ENCODE results near the gene ODC1. TPM values are rescaled to one million over a fixed set of nuclear protein-coding genes. Genes with fewer than 3 reads are reported as not detected.

ODC1 gene
- total RNA-seq, 1 experiment from 2014 or later, result 78.4 TPM

DNA sequence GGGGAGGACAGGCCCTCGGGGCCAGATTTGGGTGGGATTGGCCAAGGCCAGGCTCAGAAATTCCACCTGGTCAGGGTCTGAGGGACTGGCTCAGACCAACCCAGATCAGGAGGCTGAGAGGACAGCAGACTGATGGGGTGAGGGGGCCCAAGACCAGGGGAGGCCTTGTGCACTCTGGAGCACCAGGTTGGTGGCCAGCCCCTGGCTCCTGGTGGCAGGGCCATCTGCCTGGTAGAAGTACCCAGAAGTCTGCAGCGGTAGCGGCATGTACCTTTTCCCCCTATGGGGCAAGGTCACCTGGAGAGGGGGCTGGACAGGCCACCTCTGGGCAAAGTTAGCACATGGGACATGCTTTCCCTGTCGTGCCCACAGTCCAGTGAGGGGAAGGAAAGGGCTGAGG lies 21.2 kb upstream of the ODC1 start:
- H3K36me3 Mint-ChIP-seq (ENCODE audit: insufficient read depth, unreplicated experiment), result no peaks in the 10 kb centered on the region
- peaks cover 25% of the 10 kb centered on the region for H3K27me3 Mint-ChIP-seq (ENCODE audit: unreplicated experiment)
- no TSS peak for BruUV-seq (replicated peaks)
- intact Hi-C loops (cut with micrococcal nuclease; ENCODE audit: unreplicated experiment), result no loop called here
- TF ChIP-seq, protein P1, sequence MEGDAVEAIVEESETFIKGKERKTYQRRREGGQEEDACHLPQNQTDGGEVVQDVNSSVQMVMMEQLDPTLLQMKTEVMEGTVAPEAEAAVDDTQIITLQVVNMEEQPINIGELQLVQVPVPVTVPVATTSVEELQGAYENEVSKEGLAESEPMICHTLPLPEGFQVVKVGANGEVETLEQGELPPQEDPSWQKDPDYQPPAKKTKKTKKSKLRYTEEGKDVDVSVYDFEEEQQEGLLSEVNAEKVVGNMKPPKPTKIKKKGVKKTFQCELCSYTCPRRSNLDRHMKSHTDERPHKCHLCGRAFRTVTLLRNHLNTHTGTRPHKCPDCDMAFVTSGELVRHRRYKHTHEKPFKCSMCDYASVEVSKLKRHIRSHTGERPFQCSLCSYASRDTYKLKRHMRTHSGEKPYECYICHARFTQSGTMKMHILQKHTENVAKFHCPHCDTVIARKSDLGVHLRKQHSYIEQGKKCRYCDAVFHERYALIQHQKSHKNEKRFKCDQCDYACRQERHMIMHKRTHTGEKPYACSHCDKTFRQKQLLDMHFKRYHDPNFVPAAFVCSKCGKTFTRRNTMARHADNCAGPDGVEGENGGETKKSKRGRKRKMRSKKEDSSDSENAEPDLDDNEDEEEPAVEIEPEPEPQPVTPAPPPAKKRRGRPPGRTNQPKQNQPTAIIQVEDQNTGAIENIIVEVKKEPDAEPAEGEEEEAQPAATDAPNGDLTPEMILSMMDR (IDR thresholded peaks at IDR 0.05; ENCODE audit: unreplicated experiment), result no peak
- CTCF ChIA-PET, result no interaction called here
- no peak overlapping the region for H3K4me3 Mint-ChIP-seq (ENCODE audit: low read depth, unreplicated experiment)
- H3K4me1 Mint-ChIP-seq (ENCODE audit: low read depth, unreplicated experiment), result no peaks in the 10 kb centered on the region
- H3K27ac Mint-ChIP-seq (ENCODE audit: unreplicated experiment), result no peak overlapping the region
- no peak for DNase-seq
- no peaks in the 10 kb centered on the region for H3K9me3 Mint-ChIP-seq (ENCODE audit: low read depth, unreplicated experiment)

GRCh38 chr2:10467401-10467800 lies 19.3 kb upstream of the ODC1 start:
- no peak for DNase-seq
- Mint-ChIP-seq H3K27ac (ENCODE audit: unreplicated experiment) (no peak overlapping the region), H3K4me1 (ENCODE audit: low read depth, unreplicated experiment) (no peaks in the 10 kb centered on the region), H3K27me3 (ENCODE audit: unreplicated experiment) (peaks cover 22% of the 10 kb centered on the region), H3K4me3 (ENCODE audit: low read depth, unreplicated experiment) (no peak overlapping the region), H3K9me3 (ENCODE audit: low read depth, unreplicated experiment) (no peaks in the 10 kb centered on the region), H3K36me3 (ENCODE audit: insufficient read depth, unreplicated experiment) (peaks cover 4% of the 10 kb centered on the region)
- CTCF ChIA-PET, result no interaction called here
- TF ChIP-seq, protein P1 (IDR thresholded peaks at IDR 0.05; ENCODE audit: unreplicated experiment), result no peak
- intact Hi-C loops (cut with micrococcal nuclease; ENCODE audit: unreplicated experiment), result no loop called here
- no TSS peak for BruUV-seq (replicated peaks)

GRCh38 chr2:10466801-10467200 lies 18.7 kb upstream of the ODC1 start:
- Mint-ChIP-seq H3K4me1 (ENCODE audit: low read depth, unreplicated experiment) (no peaks in the 10 kb centered on the region), H3K27me3 (ENCODE audit: unreplicated experiment) (peaks cover 22% of the 10 kb centered on the region), H3K4me3 (ENCODE audit: low read depth, unreplicated experiment) (no peak overlapping the region), H3K36me3 (ENCODE audit: insufficient read depth, unreplicated experiment) (peaks cover 5% of the 10 kb centered on the region), H3K27ac (ENCODE audit: unreplicated experiment) (no peak overlapping the region), H3K9me3 (ENCODE audit: low read depth, unreplicated experiment) (no peaks in the 10 kb centered on the region)
- BruUV-seq (replicated peaks), result no TSS peak
- intact Hi-C loops (cut with micrococcal nuclease; ENCODE audit: unreplicated experiment), result no loop called here
- CTCF ChIA-PET, result no interaction called here
- TF ChIP-seq, protein P1 (IDR thresholded peaks at IDR 0.05; ENCODE audit: unreplicated experiment), result no peak
- no peak for DNase-seq

DNA sequence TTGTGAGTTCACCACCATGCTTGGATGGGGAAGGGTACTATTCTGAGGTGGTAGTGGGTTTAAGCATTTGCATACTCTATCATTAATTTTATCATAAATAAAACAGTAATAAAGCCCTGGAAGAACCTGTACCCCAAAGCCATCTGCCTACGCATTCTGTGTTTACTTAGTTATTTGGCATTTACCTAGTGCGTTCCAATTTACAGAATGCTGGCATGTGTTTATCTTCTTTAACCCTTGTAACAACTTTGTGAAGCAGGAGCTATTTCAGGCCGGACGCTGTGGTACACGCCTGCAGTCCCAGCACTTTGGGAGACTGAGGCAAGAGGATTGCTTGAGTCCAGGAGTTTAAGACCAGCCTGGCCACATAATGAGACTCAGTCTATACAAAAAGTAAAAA lies 17.8 kb upstream of the ODC1 start:
- no peak for DNase-seq
- TF ChIP-seq, protein P1 (IDR thresholded peaks at IDR 0.05; ENCODE audit: unreplicated experiment), result no peak
- Mint-ChIP-seq H3K9me3 (ENCODE audit: low read depth, unreplicated experiment) (no peaks in the 10 kb centered on the region), H3K4me1 (ENCODE audit: low read depth, unreplicated experiment) (no peaks in the 10 kb centered on the region), H3K4me3 (ENCODE audit: low read depth, unreplicated experiment) (no peak overlapping the region), H3K36me3 (ENCODE audit: insufficient read depth, unreplicated experiment) (peaks cover 5% of the 10 kb centered on the region), H3K27ac (ENCODE audit: unreplicated experiment) (no peak overlapping the region), H3K27me3 (ENCODE audit: unreplicated experiment) (peaks cover 21% of the 10 kb centered on the region)
- intact Hi-C loops (cut with micrococcal nuclease; ENCODE audit: unreplicated experiment), result no loop called here
- BruUV-seq (replicated peaks), result no TSS peak
- CTCF ChIA-PET, result no interaction called here

All from Calu3 (cell line).